ENCODE measurements around the gene LTBP2. TPM values are rescaled to one million over a fixed set of nuclear protein-coding genes. Genes with fewer than 3 reads are reported as not detected.

Gene LTBP2
- total RNA-seq, 1 donor from 2014 or later, result 2.9 TPM

DNA sequence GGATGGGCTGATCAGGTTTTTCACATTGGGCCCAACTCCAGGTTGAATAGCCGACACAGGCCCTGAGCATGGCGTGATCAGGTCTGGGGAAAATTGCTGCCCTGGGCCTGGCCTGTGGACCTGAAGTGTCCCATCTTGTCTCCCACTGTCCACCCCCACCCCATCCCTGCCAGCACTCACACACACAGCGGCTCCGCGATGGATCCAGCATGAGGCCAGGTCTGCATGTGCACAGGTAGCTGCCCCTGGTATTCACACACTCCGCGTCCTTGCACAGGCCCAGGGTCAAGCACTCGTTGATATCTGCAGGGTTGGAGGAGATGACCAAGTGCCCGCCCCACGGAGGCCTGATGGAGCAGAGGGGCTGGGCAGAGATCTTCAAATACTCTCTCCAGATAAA is 79.8 kb downstream of the LTBP2 start:
- Mint-ChIP-seq H3K4me3 (no peak overlapping the region), H3K27ac (no peak overlapping the region), H3K36me3 (no peaks in the 10 kb centered on the region), H3K9me3 (no peaks in the 10 kb centered on the region), H3K27me3 (ENCODE audit: low read depth) (no peaks in the 10 kb centered on the region), H3K4me1 (peaks cover 2% of the 10 kb centered on the region)
- TF ChIP-seq, protein P1, sequence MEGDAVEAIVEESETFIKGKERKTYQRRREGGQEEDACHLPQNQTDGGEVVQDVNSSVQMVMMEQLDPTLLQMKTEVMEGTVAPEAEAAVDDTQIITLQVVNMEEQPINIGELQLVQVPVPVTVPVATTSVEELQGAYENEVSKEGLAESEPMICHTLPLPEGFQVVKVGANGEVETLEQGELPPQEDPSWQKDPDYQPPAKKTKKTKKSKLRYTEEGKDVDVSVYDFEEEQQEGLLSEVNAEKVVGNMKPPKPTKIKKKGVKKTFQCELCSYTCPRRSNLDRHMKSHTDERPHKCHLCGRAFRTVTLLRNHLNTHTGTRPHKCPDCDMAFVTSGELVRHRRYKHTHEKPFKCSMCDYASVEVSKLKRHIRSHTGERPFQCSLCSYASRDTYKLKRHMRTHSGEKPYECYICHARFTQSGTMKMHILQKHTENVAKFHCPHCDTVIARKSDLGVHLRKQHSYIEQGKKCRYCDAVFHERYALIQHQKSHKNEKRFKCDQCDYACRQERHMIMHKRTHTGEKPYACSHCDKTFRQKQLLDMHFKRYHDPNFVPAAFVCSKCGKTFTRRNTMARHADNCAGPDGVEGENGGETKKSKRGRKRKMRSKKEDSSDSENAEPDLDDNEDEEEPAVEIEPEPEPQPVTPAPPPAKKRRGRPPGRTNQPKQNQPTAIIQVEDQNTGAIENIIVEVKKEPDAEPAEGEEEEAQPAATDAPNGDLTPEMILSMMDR (IDR thresholded peaks at IDR 0.05; ENCODE audit: unreplicated experiment), result no peak
- no peak for DNase-seq (ENCODE audit: low spot score in 2 of 2, unreplicated experiment in 2 of 2)

DNA sequence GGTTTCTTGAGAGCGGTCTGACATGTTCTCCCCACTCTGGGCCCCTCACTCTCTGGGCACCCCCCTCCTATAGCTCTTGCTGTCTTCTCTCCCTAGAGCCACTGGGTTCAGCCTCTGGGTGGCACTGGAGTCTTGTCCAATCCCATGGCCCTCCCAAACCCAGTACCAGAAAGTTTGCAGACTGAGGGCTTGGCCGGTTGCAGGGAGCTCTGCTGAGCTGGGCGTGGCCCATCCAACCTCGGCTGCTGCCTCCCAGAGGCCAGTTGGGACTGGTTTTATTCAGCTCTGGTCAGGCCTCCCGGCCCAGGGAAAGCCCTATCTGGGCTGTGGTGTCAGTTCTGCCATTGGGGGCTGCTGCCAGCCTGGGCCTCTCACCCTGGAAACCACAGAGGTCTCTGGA is 80.6 kb downstream of the LTBP2 start:
- H3K4me3 Mint-ChIP-seq, result no peak overlapping the region
- H3K4me1 Mint-ChIP-seq, result peaks cover 2% of the 10 kb centered on the region
- no peak overlapping the region for H3K27ac Mint-ChIP-seq
- no peak for DNase-seq (ENCODE audit: low spot score in 2 of 2, unreplicated experiment in 2 of 2)
- no peaks in the 10 kb centered on the region for H3K27me3 Mint-ChIP-seq (ENCODE audit: low read depth)
- no peaks in the 10 kb centered on the region for H3K9me3 Mint-ChIP-seq
- TF ChIP-seq, protein P1 (IDR thresholded peaks at IDR 0.05; ENCODE audit: unreplicated experiment), result no peak
- no peaks in the 10 kb centered on the region for H3K36me3 Mint-ChIP-seq

DNA sequence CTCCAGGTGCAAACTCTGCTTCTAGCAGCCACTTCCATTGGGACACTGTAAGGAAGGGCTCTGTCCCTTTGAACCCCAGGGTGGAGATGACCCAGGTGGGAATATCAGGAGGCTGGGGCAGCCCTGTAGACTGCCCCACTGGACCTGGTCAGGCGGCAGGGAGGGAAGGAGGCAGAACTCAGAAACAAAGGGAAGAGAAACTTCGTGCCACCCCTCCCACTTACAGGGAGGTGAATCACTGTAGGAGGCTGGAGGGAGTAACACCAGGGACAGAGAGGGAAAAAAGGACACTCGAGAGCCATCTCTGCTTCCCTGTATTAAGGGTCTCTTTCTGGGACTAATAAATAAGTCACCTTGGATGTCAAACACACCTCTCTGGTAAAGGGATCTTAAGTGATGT is 81.0 kb downstream of the LTBP2 start:
- DNase-seq (ENCODE audit: low spot score in 2 of 2, unreplicated experiment in 2 of 2), result no peak
- Mint-ChIP-seq H3K4me3 (no peak overlapping the region), H3K4me1 (no peaks in the 10 kb centered on the region), H3K9me3 (no peaks in the 10 kb centered on the region), H3K27me3 (ENCODE audit: low read depth) (peaks cover 1% of the 10 kb centered on the region), H3K36me3 (no peaks in the 10 kb centered on the region), H3K27ac (no peak overlapping the region)
- TF ChIP-seq, protein P1 (IDR thresholded peaks at IDR 0.05; ENCODE audit: unreplicated experiment), result no peak

DNA sequence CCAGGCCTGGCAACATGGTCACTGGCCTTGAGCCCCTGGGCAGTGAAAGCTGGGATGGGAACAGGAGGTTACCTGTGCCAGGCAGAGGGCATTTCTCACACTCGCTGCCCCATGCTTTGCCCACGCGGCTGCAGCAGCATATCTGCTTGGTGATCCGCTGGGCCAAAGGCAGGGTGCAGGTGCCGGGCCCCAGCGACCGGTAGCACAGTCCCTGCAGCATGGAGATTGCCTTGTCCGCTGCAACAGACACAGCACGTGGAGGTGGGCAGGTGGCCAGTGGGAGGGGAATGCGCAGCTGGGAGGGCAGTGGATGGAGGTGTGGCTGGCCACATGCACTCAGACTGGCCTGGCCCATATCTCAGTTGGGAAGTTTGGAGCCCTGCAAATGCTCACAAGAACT is 83.2 kb downstream of the LTBP2 start:
- no peak for DNase-seq (ENCODE audit: low spot score in 2 of 2, unreplicated experiment in 2 of 2)
- peaks cover 6% of the 10 kb centered on the region for H3K27me3 Mint-ChIP-seq (ENCODE audit: low read depth)
- H3K27ac Mint-ChIP-seq, result no peak overlapping the region
- no peaks in the 10 kb centered on the region for H3K9me3 Mint-ChIP-seq
- TF ChIP-seq, protein P1 (IDR thresholded peaks at IDR 0.05; ENCODE audit: unreplicated experiment), result no peak
- no peaks in the 10 kb centered on the region for H3K4me1 Mint-ChIP-seq
- H3K36me3 Mint-ChIP-seq, result no peaks in the 10 kb centered on the region
- H3K4me3 Mint-ChIP-seq, result no peak overlapping the region

DNA sequence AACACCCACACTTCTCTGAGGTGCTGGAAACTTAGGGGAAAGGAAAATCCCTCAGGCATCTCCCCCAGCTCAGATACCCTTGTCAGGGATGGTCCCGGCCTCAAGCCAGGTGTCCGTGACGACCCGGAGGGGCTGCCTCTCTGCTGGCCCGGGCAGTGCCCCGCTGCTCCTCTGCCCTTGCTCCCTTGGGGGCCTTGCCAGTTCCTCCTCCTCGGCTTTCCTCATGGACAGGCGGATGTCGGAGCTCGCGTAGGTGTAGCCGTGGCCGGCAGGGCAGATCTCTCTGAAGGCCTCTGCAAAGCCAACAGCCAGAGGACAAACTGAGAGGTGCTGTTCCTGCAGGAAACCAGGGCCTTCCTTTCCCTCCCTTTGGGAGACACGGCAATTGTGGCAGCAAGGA is 83.6 kb downstream of the LTBP2 start:
- no peak for DNase-seq (ENCODE audit: low spot score in 2 of 2, unreplicated experiment in 2 of 2)
- H3K4me1 Mint-ChIP-seq, result no peaks in the 10 kb centered on the region
- H3K27ac Mint-ChIP-seq, result no peak overlapping the region
- H3K4me3 Mint-ChIP-seq, result no peak overlapping the region
- TF ChIP-seq, protein P1 (IDR thresholded peaks at IDR 0.05; ENCODE audit: unreplicated experiment), result no peak
- H3K27me3 Mint-ChIP-seq (ENCODE audit: low read depth), result peaks cover 6% of the 10 kb centered on the region
- no peaks in the 10 kb centered on the region for H3K36me3 Mint-ChIP-seq
- H3K9me3 Mint-ChIP-seq, result no peaks in the 10 kb centered on the region

DNA sequence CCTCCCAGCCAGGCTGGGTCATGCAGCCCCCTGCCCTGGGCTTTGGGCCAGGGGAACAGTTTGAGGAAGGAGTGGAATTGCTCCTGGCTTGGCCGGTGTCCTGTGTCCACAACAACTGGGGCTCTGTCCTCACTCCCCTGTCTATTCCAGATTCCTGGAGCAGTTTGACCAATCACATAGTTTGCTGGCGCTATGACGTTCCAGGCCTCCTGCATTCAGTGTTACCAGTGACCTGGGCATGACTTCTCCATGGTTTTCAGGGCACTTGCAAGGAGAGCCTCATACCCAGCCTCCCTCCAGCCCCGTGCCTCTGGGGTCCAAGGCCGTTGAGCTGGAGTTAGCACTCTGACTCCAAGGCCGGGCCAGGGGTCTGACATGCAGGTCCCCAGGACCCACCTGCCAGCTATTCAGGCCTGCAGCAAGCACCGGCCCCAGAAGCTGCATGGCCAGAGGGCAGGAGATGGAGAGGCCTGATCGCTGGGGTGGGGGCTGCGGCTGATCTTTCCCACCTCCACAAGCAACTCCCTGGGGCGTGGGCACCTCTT is 84.2 kb downstream of the LTBP2 start:
- TF ChIP-seq, protein P1 (IDR thresholded peaks at IDR 0.05; ENCODE audit: unreplicated experiment), result no peak
- Mint-ChIP-seq H3K4me3 (no peak overlapping the region), H3K4me1 (no peaks in the 10 kb centered on the region), H3K27ac (no peak overlapping the region), H3K36me3 (no peaks in the 10 kb centered on the region), H3K27me3 (ENCODE audit: low read depth) (peaks cover 6% of the 10 kb centered on the region), H3K9me3 (no peaks in the 10 kb centered on the region)
- DNase-seq (ENCODE audit: low spot score in 2 of 2, unreplicated experiment in 2 of 2), result no peak

All from mesothelial cell of epicardium (in vitro differentiated cells).